GM20000 (cell line): ENCODE measurements around the gene MMP12.

Experiments
- DNase-seq: peaks from one replicate; pipeline ENCODE4 v3.0.0; 2012; ENCODE audit warnings: low spot score
- TF ChIP-seq, protein P1 (sequence below): IDR thresholded peaks from 2 replicates; pipeline ENCODE4 v1.5.1; 2012; ENCODE audit warnings: mild to moderate bottlenecking, control low read depth; ENCODE audit errors: extremely low read depth, missing control alignments

The MMP12 gene

DNA sequence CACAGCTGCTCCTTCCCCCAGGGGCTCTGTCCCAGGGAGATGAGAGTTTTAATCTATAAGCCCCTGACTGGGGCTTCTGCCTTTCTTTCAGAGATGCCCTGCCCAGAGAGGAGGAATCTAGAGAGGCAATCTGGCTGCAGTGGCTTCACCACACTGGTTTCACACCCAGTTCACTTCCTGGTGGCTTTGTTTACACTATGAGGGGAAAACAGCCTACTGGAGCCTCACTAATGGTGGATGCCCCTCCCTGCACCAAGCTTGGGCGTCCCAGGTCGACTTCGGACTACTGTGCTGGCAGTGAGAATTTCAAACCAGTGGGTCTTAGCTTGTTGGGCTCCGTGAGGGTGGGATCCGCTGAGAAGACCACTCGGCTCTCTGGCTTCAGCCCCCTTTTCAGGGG, 55.3 kb downstream of the MMP12 start:
- DNase-seq: no peak
- TF ChIP-seq, protein P1, sequence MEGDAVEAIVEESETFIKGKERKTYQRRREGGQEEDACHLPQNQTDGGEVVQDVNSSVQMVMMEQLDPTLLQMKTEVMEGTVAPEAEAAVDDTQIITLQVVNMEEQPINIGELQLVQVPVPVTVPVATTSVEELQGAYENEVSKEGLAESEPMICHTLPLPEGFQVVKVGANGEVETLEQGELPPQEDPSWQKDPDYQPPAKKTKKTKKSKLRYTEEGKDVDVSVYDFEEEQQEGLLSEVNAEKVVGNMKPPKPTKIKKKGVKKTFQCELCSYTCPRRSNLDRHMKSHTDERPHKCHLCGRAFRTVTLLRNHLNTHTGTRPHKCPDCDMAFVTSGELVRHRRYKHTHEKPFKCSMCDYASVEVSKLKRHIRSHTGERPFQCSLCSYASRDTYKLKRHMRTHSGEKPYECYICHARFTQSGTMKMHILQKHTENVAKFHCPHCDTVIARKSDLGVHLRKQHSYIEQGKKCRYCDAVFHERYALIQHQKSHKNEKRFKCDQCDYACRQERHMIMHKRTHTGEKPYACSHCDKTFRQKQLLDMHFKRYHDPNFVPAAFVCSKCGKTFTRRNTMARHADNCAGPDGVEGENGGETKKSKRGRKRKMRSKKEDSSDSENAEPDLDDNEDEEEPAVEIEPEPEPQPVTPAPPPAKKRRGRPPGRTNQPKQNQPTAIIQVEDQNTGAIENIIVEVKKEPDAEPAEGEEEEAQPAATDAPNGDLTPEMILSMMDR: no peak

DNA sequence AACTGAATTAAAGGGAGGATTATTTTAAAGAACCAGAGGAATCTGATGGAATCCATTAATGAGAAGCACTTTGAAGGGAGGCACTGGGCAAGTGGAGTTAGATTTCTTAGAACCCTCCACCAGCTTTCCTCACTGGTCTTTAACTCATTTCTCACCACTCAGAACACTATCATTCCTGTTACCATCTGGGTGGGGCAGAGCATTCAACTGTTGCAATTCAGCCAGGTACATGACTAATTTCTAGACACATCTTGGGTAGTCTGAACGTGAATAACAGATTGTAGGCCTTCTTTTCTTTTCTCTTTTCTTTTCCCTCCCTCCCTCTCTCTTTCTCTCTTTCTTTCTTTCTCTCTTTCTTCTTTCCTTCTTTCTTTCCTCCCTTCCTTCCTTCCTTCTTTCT, 61.3 kb downstream of the MMP12 start:
- TF ChIP-seq, protein P1: no peak

More for the DNA sequence above, 61.3 kb downstream of the MMP12 start:
- DNase-seq: no peak
